NCI-H187 (cell line): ENCODE results near the gene ORC1.
A peak's percentile ranks its signal among the peaks of the same experiment; 100 is the strongest.
"Not testable (repeated sequence)": the region's sequence is repeated elsewhere in the genome, so short reads cannot be mapped to it uniquely, and the experiment has no call there.

ENCODE experiments used
- DNase-seq, 2 experiments: peaks; one replicate each; lab custom pipeline; 2025; lab: John Stamatoyannopoulos, UW

ORC1 gene

DNA sequence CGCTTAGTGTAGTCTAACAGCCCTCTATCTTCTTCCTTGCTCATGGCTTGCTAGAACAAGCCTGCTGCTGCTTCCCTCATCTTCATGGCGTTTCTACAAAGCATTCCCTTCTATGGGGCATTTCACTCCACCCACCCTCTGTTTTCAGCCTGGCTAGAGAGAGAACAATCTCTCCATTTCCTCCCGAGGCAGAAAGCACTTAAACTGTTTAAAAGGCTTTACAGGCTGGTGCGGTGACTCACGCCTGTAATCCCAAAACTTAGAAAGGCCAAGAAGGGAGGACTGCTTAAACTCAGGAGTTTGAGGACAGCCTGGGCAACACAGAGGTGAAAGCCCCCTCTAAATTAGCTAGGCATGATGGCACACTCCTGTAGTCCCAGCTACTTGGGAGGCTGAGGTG lies 17.8 kb downstream of the ORC1 start:
- no peak for DNase-seq

DNA sequence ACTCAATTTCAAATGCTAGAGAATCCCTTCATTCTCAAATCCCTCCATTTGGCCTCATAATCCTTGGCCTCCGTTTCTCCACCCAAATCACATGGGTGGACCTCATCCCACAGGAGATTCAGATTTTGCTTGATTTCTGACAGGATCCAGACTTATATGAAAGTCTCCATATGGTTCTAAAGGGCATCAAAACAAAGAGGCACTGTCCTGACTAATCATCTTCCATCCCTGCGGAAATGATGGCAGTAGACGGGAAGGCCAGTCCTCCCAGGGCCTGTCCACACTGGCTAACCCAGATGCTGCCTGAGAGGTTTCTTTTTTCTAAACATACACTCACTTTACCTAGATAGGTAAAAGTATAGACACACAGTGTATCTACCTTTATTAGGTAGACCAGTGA lies 18.8 kb downstream of the ORC1 start:
- DNase-seq = no peak

DNA sequence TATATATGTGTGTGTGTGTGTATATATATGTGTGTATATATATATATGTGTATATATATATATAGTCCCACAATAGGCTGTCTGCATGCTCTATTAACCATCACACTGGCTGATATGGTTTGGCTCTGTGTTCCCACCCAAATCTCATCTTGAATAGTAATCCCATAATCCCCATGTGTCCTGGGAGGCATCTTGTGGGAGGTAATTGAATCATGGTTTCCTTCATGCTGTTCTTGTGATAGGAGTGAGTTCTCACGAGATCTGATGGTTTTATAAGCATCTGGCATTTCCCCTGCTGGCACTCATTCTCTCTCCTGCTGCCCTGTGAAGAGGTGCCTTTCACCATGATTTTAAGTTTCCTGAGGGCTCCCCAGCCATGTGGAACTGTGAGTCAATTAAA lies 34.4 kb downstream of the ORC1 start:
- not testable (repeated sequence) for DNase-seq

DNA sequence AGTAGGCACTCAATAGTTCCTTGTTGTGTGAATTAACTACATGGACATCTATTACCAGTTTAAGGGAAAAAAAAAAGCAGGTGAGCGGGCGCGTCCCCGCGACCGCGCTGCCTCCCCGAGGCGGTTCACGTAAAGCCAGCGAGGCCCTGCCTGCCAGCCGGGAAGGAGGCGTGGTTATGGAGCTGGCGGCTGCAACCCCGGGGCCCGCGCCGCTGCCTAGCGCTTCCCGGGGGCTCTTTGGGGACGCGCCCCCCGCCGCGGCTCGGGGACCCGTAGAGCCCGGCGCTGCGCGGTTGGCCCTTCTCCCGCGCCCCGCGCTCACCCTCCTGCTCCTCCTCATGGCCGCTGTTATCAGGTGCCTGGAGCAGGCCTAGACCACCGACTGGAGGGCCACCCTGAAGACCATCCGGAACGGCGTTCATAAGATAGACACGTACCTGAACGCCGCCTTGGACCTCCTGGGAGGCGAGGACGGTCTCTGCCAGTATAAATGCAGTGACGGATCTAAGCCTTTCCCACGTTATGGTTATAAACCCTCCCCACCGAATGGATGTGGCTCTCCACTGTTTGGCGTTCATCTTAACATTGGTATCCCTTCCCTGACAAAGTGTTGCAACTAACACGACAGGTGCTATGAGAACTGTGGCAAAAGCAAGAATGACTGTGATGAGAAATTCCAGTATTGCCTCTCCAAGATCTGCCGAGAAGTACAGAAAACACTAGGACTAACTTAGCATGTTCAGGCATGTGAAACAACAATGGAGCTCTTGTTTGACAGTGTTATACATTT lies 35.6 kb downstream of the ORC1 start:
- peak in 1 of 2 experiments; percentile 47 for DNase-seq

DNA sequence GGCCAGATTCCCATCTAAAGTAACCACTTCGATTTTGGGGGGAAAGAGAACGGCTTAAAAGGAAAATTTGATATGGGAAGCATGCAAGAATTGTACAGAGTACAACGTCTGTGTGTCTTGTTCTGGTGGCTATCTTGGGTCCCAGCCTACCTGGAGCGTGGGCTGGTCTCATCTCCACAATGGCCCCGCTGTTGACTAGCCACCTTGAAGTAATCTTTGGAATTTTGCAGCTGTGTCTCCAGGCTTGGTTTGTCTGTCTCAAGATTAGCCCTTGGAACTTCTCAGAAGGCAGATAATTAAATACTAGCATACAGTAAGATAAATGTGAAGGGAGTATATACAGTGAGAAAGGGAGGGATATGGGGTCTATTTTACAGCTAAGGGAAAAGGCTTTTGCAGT lies 37.0 kb downstream of the ORC1 start:
- no peak for DNase-seq

DNA sequence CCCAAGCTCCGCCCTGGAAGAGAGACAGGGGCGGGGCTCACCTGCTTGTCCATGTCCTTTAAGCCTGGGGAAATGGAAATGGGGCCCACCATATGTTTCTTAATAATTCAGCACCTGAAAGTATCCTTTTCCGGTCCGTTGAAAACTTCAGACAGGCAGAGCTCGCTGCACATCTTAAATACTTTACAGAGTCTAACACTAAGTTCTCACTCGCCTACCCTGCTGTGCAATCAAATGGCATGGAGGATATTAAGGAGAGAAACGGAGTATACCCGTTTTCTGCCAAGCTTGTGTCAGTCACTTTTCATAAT lies 37.8 kb downstream of the ORC1 start:
- no peak for DNase-seq

DNA sequence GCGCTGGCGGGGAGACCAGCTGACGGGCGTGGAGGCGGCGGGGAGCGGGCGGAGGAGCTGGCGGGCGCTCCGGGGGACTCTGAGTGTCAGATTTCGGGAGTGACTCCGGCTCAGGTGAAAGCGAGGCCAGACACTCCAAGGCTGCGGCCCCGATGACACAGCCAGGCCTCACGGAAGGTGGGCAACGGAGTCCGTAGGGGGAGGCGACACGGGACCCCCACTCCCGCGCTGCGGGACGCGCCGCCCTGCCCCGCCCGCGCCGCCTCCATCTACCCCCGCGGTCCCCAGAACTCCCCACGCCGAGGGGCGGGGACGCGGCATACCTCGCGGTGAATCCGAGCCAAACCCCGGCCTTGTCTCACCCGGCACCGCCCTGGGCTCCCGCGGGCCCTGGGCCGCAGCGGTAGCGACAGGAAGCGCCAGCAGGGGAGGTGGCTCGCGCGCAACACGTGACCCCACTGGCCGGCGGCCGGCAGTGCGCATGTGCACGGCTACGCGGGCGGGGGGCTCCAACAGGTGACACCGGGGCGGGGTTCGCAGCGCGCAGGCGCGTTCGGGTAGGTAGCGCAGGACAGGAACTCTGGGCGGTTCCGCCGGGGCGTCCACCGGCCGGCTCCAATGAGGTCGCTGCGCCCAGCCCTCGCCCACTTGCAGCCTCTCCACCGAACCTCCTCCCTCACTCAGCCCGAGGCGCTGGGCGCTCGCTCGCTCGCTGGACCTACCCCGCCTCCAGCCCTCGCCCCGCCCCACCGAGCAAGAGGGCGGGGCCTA lies 38.3 kb downstream of the ORC1 start, which contains the start of gene CC2D1B:
CC2D1B (minus strand) TSS at position 460 of the 771 bp plus-strand sequence. CDS start 1,585 bp downstream, outside the sequence.
- DNase-seq = peak; percentile 94 to 97

DNA sequence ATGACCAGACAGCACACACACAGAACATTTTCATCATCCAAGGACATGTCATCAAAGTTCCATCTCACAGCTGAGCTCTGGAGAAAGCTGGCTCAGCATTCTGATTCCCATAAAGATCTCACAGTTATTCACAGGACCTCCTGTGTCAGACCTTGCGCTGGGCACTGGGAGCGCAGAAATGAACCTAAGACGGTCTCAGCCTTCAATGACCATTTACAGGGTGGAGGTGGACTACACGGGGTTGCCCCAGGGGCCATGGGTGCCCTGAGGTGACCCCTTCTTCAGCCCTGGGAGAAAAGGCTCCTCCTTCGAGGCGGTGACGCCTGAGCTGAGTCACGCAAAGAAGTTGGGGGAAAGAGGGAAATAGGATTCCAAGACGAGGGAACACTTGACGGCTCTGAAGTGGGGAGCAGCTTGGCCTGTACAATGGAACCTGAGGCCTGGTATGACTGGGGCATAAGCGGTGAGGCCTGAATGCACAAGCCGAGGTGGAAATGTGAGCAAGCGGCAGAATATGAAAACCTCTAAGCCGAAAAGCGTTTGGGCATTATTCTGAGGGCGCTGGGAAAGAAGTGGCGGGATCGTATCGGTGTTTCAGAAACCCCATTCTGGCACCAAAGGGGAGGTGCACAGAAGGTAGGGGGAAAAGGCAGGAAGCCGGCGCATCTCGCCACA lies 39.0 kb downstream of the ORC1 start:
- no peak for DNase-seq

DNA sequence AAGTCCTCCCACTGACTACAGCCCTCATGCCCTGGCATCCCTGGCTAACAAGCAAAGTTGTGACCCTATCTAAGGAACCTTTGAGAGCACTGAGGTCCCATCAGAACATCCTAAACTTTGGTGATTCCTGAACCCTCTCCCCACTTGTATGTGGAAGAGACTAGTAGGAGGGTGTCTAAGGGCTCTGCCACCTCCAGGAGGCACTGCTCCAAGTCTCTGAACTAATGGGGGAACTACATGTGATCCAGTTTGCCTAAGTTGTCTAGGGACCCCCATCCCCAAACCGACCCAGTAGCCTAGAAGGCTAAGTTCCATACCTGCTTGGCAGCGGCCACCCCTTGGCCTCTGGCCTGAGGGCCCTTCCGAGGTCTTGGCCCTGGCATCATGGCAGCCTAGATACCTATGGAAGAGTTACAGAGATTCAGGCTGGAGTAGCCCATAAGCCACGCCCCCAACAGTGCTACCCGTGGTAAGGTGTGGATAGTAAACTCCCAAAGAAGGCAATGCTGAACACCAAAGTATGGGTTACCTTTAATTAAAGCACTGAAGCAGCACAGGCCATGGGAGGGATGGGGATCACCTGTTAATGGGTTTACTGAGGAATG lies 39.9 kb downstream of the ORC1 start:
- no peak for DNase-seq

DNA sequence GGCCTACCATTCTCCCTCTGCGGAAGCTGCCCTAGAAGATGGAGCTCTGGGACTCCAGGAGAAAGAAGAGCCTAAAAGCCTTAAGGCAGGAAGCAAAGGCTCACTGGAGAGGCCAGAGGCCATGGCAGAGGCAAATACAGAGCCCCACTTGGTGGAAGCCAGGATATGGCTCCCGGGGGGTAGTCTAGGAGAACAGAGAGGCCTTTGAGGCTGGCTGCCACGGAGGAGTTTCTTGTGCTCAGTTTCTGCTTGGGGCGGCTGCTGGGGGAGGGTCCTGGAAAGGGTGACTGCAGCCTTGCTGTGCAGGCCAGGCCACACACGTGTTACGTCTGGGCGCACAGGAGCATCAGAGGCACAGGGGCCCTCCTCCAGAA lies 43.6 kb downstream of the ORC1 start:
- DNase-seq = no peak

DNA sequence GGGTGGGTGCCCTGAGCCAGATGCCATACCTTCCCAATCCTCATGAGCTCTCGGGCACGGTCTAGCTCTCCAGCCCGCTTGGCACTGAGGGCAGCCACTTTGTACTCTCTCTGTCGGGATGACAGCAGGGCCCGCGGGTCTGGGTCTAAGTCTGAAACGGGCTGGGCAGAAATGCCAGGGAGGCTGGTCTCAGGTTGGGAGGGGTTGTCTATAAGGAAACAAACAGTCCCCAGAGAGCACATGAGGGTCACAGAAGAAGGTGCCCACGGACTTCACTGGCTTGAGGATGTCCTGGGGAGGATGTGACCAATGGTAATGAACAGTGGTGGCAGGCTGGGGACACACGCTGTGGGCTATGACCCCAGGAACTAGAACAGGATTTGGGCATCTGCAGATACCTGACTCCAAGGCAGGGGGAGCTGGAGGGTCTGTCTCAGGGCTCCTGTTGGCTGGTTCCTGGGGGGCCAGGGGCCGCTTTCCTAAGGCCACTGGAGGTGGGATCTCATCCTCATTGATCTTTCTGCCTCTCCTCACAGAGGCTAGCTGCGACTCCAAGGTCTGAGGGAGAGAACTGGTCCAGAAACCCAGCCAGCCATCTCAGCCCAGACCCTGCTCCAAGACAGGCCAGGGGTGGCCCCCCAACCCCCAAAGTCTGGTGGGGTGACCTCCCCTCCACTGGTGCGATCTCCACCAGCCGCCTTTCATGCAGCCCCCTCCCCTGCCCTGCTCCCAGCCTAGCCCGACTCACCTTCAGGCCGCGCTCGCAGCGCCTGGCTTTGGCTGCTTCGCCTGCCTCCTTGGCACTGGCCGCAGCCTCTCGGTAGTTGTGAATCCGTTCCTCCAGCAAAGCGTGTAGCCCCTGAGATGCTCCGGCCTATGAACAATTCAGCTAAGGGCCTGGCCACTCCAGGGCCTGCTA lies 44.3 kb downstream of the ORC1 start:
- DNase-seq = no peak

DNA sequence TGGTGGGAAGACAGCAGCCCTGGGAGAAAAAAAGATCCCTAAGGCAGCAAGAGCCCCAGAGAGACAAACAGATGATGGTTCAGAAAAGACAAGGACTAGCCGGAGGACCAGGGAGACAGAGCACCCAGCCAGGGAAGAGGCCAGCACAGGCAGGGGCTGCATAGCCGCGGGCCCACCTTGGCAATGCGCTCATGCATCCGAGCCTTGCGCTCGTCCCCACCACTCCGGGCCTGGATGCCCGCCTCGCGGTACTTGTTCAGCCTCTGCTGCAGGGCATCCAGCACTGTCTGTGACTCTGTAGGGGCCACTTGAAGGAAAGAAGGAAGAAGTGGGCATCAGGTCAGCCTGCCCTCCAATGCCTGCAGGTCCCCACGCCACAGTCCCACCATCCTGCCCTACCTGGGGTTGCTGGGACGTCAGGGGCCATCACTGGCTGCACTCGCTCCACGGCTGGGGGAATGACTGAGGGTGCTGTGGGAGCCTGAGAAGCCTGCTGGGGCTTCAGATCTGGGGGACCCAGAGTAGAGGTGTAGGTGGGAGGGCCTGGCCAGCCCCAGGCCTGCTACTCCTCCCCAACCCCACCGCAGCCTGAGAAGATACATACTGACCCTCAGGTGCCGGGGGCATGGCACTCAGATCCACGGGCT lies 45.2 kb downstream of the ORC1 start:
- no peak for DNase-seq

DNA sequence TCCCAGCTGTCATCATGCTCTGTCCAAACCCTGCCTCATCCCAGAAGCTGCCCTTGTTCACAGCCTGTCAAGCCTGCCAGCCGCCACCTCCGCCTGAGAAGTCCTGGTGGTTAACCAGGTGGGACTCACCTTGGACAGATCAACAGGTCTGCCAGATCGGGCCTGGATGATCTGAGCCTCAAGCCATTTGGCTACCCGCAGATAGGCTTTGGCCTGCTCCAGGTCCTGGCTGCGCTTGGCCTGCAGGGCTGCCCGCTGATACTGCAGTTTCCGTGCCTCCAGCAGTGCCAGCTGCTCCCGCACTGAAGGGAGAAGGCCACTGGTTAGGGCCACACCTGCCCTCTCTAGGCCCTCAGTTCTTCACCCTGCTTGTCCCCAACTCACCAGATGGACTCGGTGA lies 46.8 kb downstream of the ORC1 start:
- DNase-seq = no peak

DNA sequence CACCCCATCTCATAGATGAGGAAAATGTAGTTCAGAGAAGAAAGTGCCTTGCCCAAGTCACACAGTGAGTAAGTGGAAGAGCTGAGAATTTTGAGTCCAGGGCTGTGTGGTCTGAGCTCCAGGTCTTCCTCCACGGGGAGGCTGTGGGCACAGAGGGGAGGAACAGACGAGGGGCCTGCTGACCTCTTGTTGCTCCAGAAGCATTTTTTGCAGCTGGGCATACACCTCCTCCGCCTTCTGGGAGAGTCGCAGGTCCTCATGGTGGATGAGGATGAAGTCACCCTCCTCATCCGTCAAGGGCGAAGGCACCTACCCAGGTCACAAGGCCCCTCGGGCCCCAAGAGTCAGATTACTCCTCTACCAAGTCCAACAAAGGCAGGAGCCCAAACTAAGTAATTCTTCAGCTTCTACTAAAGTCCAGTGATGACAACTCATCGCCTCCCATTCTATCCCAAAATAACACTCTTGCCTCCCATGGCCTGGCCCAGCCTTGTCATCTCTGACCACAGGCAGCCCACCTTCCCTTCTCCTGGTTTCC lies 47.3 kb downstream of the ORC1 start:
- no peak for DNase-seq

DNA sequence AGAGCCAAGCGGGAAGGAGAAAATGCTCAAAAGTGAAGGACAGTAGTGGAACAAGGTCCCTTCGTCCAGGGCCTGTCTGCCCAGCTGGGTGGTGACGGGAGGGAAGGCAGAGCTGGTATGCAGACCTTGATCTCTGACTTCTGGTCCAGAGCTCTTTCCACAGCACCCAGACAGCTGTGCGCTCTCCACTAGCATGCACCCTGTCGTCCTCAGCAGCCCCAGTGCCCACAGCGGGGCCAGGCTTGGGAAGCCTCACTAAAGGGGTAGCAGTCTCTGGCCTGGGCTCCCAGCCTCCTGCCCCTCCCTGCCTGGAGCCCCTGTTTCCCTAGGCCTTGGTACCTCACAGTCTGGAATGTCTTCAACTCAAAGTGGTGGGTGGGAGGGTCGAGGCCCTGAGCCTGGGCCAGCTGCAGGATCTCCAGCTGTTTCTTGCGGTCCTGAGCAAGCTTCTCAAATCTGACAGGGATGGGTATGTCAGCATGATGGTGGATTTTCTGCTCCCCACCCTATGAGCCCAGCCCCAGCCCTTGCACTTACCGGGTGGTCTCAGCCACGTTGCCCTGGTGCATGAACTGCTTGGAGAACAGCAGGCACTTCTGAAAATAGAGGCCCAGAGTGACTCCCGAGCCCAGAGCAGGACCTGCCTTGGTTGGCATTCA lies 48.2 kb downstream of the ORC1 start:
- no peak for DNase-seq

DNA sequence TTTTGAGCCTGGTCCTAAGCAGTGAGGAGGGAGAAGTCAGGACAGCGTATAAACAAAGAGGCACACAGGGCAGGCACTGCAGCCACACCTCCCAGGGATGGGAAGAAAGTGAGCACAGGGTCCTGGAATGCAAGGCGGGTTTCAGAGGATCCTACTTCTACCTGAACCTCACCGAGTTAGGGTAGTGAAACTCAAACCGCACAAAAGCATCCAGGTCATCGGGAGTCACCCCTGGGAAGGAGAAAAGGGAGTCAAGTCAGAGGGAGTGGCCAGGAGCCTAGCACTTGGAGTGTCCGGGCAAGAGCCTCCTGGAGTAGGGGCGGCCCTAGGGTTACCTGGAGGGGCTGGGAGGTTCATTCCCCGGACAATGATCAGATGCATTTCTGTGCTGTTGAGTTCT lies 48.8 kb downstream of the ORC1 start:
- no peak for DNase-seq

DNA sequence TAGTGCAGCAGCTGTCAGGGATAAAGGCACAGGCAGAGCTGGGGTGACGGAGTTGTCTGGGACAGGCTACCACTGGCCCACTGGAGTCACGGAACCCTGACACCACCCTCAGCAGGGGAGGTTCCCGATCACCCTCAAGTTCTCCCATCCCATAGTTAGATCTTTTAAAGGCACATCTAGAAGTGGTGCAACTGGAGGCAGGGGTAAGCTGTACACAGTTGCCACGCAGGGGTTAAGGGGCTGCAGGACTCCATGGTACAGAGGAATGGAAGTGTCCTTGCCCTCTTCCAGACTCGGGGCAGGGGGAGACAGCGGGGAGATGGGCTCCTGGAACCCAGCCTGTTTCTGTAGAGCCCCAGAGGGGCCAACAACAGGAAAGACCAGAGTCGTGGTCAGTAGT lies 51.5 kb downstream of the ORC1 start:
- DNase-seq = no peak

DNA sequence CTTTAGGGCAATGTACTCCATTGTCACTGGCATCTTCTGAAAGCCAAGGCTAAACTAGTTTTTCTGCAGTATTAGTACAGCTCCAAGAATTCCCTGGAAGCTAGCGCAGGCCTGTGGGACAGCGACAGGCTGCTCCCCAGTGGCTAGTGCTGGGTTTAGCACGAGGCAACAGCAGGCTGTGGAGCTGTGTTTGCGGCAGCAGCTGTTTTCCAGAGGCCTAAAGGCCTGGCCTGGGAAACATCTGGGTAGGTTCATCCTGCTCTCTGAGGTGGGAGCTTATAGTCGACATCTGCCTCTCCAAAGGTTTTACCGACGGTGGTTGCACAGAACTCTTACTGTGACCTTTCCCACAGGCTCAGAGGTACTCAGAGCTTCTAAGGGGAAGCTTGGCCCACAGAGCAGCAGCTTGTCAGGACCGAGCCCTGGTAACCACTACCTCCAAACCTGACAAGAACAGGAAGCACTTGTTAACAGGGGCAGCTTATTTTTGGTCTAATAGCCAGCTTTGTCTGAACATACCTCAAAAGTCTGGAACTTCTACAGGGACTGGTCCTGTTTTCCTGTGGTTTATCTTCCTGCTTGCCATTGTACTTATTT lies 55.4 kb downstream of the ORC1 start:
- no peak for DNase-seq

DNA sequence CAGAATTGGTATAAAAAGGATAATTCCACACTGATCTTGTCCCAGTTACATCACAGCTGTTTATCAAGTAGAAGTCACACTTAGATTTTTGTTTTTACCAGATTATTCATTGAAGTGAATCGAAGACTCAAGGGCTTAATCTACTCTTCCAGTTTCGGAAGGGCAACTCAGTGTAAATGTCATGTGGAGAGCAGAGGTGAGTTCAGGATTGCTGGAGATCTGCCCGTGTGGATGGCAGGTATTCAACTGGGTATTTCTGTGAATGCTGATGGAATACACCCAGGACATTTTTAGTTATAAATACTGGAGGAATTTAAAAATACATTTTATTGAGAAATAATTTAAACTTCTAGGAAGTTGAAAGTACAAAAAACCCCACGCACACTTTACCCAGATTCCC lies 57.6 kb downstream of the ORC1 start:
- no peak for DNase-seq

DNA sequence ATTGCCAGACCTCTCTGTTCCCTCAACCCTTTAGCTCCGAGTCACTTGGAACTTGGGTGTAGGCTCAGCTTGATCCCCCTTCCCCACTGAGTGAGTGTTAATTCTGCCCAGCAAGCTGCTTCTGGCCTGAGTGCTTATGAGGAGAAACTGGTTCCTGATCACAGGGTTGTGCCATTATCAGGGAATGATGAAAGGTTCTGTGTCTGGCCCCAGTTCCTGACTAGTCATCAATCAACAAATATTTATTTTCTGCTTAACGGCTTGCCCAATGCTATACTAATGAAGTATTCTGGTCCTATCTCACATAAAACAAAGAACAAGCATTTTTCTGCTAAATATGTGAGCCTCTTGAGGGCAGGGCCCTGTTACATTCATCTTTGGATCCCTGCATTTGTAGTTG lies 59.0 kb downstream of the ORC1 start:
- no peak for DNase-seq
